Ovary (tissue), 3 donors: ENCODE results near the gene SS18.

Experiments
- CTCF ChIP-seq, 3 donors: fragments of 450-650 bp in 2 of 3; fragments of 200-600 bp in 1 of 3; IDR thresholded peaks; one replicate each; pipeline versions ENCODE4 v1.5.1 to v1.8.0; 2016 to 2022; ENCODE audit warnings: antibody characterized with exemption in 3 of 3, mild to moderate bottlenecking in 1 of 3
- EP300 ChIP-seq: sonication (generic); formaldehyde crosslinking; IDR thresholded peaks from one replicate; pipeline ENCODE4 v1.6.1; 2017; ENCODE audit warnings: antibody characterized with exemption
- POLR2A ChIP-seq: fragments of 450-650 bp; IDR thresholded peaks from one replicate; pipeline ENCODE4 v1.6.1; 2017; ENCODE audit warnings: antibody characterized with exemption, mild to moderate bottlenecking, moderate library complexity
- donor health status: DM: no; HTN: no; CAD: no.

DNA sequence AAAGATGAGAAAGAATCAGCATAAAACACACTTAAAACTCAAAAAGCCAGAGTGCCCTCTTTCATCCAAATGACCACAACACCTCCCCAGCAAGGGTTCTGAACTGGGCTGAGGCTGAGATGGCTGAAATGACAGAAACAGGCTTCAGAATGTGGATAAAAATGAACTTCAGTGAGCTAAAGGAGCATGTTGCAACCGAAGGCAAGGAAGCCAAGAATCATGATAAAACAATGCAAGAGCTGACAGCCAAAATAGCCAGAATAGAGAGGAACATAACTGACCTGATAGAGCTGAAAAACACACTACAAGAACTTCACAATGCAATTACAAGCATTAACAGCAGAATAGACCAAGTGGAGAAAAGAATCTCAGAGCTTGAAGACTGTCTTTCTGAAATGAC is 31.1 kb upstream of the SS18 start:
- TF ChIP-seq CTCF (IDR thresholded peaks at IDR 0.05) (no peak), POLR2A (no peak), EP300 (no peak)
